COR-L47 (cell line): ENCODE measurements around the gene GRHPR.
"Not testable (repeated sequence)": the region's sequence is repeated elsewhere in the genome, so short reads cannot be mapped to it uniquely, and the experiment has no call there.

ENCODE experiments used
- DNase-seq: peaks from one replicate; lab custom pipeline; 2025; lab: John Stamatoyannopoulos, UW

GRHPR gene

GRCh38 chr9:37422289-37423104 lies at the start of gene GRHPR:
TSS of gene GRHPR (plus strand) at chr9:37422696. CDS start at chr9:37422751, 55 bp downstream.
- DNase-seq = peak; percentile 62

GRCh38 chr9:37372839-37373238 lies 49.7 kb upstream of the GRHPR start:
- DNase-seq = no peak

- no peak for DNase-seq
Observed at GRCh38 chr9:37373621-37374020, 48.9 kb upstream of the GRHPR start.

- no peak for DNase-seq
Observed at GRCh38 chr9:37374892-37375291, 47.6 kb upstream of the GRHPR start.

GRCh38 chr9:37377688-37378612 lies 44.5 kb upstream of the GRHPR start:
- no peak for DNase-seq

GRCh38 chr9:37378613-37379004 lies 43.9 kb upstream of the GRHPR start:
- DNase-seq = no peak

GRCh38 chr9:37379835-37380234 lies 42.7 kb upstream of the GRHPR start:
- DNase-seq = no peak

GRCh38 chr9:37380570-37380969 lies 41.9 kb upstream of the GRHPR start:
- DNase-seq = no peak

- no peak for DNase-seq
Observed at GRCh38 chr9:37381094-37381741, 41.3 kb upstream of the GRHPR start.

GRCh38 chr9:37382161-37382981 lies 40.1 kb upstream of the GRHPR start:
- DNase-seq = no peak

- DNase-seq = no peak
Observed at GRCh38 chr9:37382982-37383357, 39.5 kb upstream of the GRHPR start.

- no peak for DNase-seq
Observed at GRCh38 chr9:37383393-37383792, 39.1 kb upstream of the GRHPR start.

- DNase-seq = no peak
Observed at GRCh38 chr9:37383876-37384746, 38.4 kb upstream of the GRHPR start.

GRCh38 chr9:37385286-37385685 lies 37.2 kb upstream of the GRHPR start:
- DNase-seq = no peak

GRCh38 chr9:37386988-37387387 lies 35.5 kb upstream of the GRHPR start:
- DNase-seq = no peak

- no peak for DNase-seq
Observed at GRCh38 chr9:37390759-37391158, 31.7 kb upstream of the GRHPR start.

- DNase-seq = no peak
Observed at GRCh38 chr9:37392272-37392671, 30.2 kb upstream of the GRHPR start.

- no peak for DNase-seq
Observed at GRCh38 chr9:37395229-37395628, 27.3 kb upstream of the GRHPR start.

GRCh38 chr9:37395663-37396062 lies 26.8 kb upstream of the GRHPR start:
- no peak for DNase-seq

GRCh38 chr9:37397948-37398347 lies 24.5 kb upstream of the GRHPR start:
- DNase-seq = not testable (repeated sequence)
